DMS 273 treated with DMSO at 0.1 percent for 48 hours (cell line): ENCODE data around the gene RNU6-1.

Experiments
- DNase-seq: peaks from one replicate; lab custom pipeline; 2025; lab: John Stamatoyannopoulos, UW

Gene RNU6-1

GRCh38 chr15:67820992-67821783 is 18.7 kb downstream of the RNU6-1 start:
- no peak for DNase-seq

- no peak for DNase-seq
Observed at GRCh38 chr15:67820122-67820991, 19.5 kb downstream of the RNU6-1 start.

- no peak for DNase-seq
Observed at GRCh38 chr15:67819636-67820035, 20.2 kb downstream of the RNU6-1 start.

- DNase-seq, result no peak
Observed at GRCh38 chr15:67818464-67818863, 21.4 kb downstream of the RNU6-1 start.

GRCh38 chr15:67816668-67817067 is 23.2 kb downstream of the RNU6-1 start:
- no peak for DNase-seq

- DNase-seq, result no peak
Observed at GRCh38 chr15:67815036-67815592, 24.7 kb downstream of the RNU6-1 start.

GRCh38 chr15:67813104-67813634 is 26.7 kb downstream of the RNU6-1 start:
- no peak for DNase-seq

- no peak for DNase-seq
Observed at GRCh38 chr15:67812241-67812644, 27.6 kb downstream of the RNU6-1 start.

GRCh38 chr15:67809866-67810265 is 30.0 kb downstream of the RNU6-1 start:
- DNase-seq, result no peak

- DNase-seq, result no peak
Observed at GRCh38 chr15:67809441-67809840, 30.4 kb downstream of the RNU6-1 start.

- no peak for DNase-seq
Observed at GRCh38 chr15:67808821-67809220, 31.0 kb downstream of the RNU6-1 start.

- DNase-seq, result no peak
Observed at GRCh38 chr15:67807836-67808235, 32.0 kb downstream of the RNU6-1 start.

GRCh38 chr15:67807141-67807540 is 32.7 kb downstream of the RNU6-1 start:
- DNase-seq, result no peak

GRCh38 chr15:67806536-67806935 is 33.3 kb downstream of the RNU6-1 start:
- no peak for DNase-seq

GRCh38 chr15:67805666-67806516 is 34.0 kb downstream of the RNU6-1 start:
- no peak for DNase-seq

- DNase-seq, result no peak
Observed at GRCh38 chr15:67805008-67805665, 34.7 kb downstream of the RNU6-1 start.

GRCh38 chr15:67803996-67804843 is 35.6 kb downstream of the RNU6-1 start:
- DNase-seq, result no peak

- no peak for DNase-seq
Observed at GRCh38 chr15:67803299-67803698, 36.5 kb downstream of the RNU6-1 start.

GRCh38 chr15:67801926-67802914 is 37.6 kb downstream of the RNU6-1 start:
- no peak for DNase-seq
